Liver (tissue), 9 donors: Measurements from ENCODE around the gene DHX35. TPM values are rescaled to one million over a fixed set of nuclear protein-coding genes. Genes with fewer than 3 reads are reported as not detected.

Experiments used
- DNase-seq: peaks from one replicate; pipeline ENCODE4 v3.0.0-alpha.2; 2017; ENCODE audit warnings: low spot score
- H3K27ac ChIP-seq, 2 donors: one replicate each; pipeline ENCODE4 v1.7.0; 2013; ENCODE audit warnings: inconsistent platforms in 2 of 2, low read length in 2 of 2, control low read depth in 1 of 2, low read depth in 1 of 2, mild to moderate bottlenecking in 1 of 2
- H3K27me3 ChIP-seq, 4 donors: one replicate each; pipeline versions ENCODE4 v1.6.1 to v1.7.0; 2013; ENCODE audit warnings: low read length in 3 of 4, inconsistent platforms in 1 of 4, mild to moderate bottlenecking in 1 of 4, moderate library complexity in 1 of 4; ENCODE audit not compliant: control insufficient read depth in 4 of 4, insufficient read depth in 4 of 4
- H3K36me3 ChIP-seq, 4 donors: one replicate each; pipeline versions ENCODE4 v1.6.1 to v1.7.0; 2013; ENCODE audit warnings: low read length in 3 of 4, mild to moderate bottlenecking in 3 of 4, low read depth in 1 of 4, moderate library complexity in 1 of 4; ENCODE audit not compliant: control insufficient read depth in 4 of 4, insufficient read depth in 3 of 4
- H3K4me1 ChIP-seq, 4 donors: one replicate each; pipeline versions ENCODE4 v1.6.1 to v1.7.0; 2013; ENCODE audit warnings: low read length in 3 of 4, mild to moderate bottlenecking in 3 of 4, moderate library complexity in 1 of 4; ENCODE audit not compliant: control insufficient read depth in 4 of 4, insufficient read depth in 4 of 4
- H3K4me3 ChIP-seq, 3 donors: one replicate each; pipeline versions ENCODE4 v1.6.1 to v1.7.0; 2013; ENCODE audit warnings: low read length in 3 of 3, control low read depth in 1 of 3, low read depth in 1 of 3, mild to moderate bottlenecking in 1 of 3
- H3K9ac ChIP-seq, 2 donors: one replicate each; pipeline ENCODE4 v1.7.0; 2013; ENCODE audit warnings: low read length in 2 of 2, mild to moderate bottlenecking in 2 of 2, moderate library complexity in 2 of 2, control low read depth in 1 of 2, low read depth in 1 of 2
- H3K9me3 ChIP-seq, 4 donors: one replicate each; pipeline versions ENCODE4 v1.6.1 to v1.7.0; 2013; ENCODE audit warnings: low read length in 3 of 4; ENCODE audit not compliant: control insufficient read depth in 4 of 4
- ATF3 ChIP-seq: IDR thresholded peaks from 2 replicates; pipeline ENCODE4 v1.6.1; 2016; ENCODE audit warnings: antibody characterized with exemption
- EGR1 ChIP-seq, 2 donors: IDR thresholded peaks; 2 replicates each; pipeline ENCODE4 v1.6.1; 2016 to 2018; ENCODE audit warnings: antibody characterized with exemption in 2 of 2, low read depth in 2 of 2
- FOXA1 ChIP-seq: IDR thresholded peaks from 2 replicates; pipeline ENCODE4 v1.6.1; 2016; ENCODE audit warnings: antibody characterized with exemption
- FOXA2 ChIP-seq: IDR thresholded peaks from 2 replicates; pipeline ENCODE4 v1.6.1; 2016; ENCODE audit warnings: antibody characterized with exemption
- GABPA ChIP-seq, 2 donors: IDR thresholded peaks in 1 of 2; conservative IDR thresholded peaks in 1 of 2; 2 replicates each; pipeline ENCODE4 v1.6.1; 2016; ENCODE audit warnings: antibody characterized with exemption in 2 of 2, mild to moderate bottlenecking in 1 of 2, moderate library complexity in 1 of 2
- HNF4A ChIP-seq, 2 donors: conservative IDR thresholded peaks; 2 replicates each; pipeline ENCODE4 v1.6.1; 2016; ENCODE audit warnings: antibody characterized with exemption in 2 of 2, mild to moderate bottlenecking in 2 of 2
- HNF4G ChIP-seq: IDR thresholded peaks from 2 replicates; pipeline ENCODE4 v1.6.1; 2016; ENCODE audit warnings: antibody characterized with exemption
- MAX ChIP-seq: IDR thresholded peaks from 2 replicates; pipeline ENCODE4 v1.6.1; 2016; ENCODE audit warnings: antibody characterized with exemption
- NR2F2 ChIP-seq: IDR thresholded peaks from 2 replicates; pipeline ENCODE4 v1.6.1; 2016; ENCODE audit warnings: antibody characterized with exemption
- RAD21 ChIP-seq, 2 donors: IDR thresholded peaks; 2 replicates each; pipeline ENCODE4 v1.6.1; 2016; ENCODE audit warnings: antibody characterized with exemption in 2 of 2, mild to moderate bottlenecking in 2 of 2
- RXRA ChIP-seq, 2 donors: IDR thresholded peaks; 2 replicates each; pipeline ENCODE4 v1.6.1; 2017 to 2018; ENCODE audit warnings: antibody characterized with exemption in 2 of 2, mild to moderate bottlenecking in 1 of 2
- SP1 ChIP-seq: IDR thresholded peaks from 2 replicates; pipeline ENCODE4 v1.6.1; 2018; ENCODE audit warnings: antibody characterized with exemption, mild to moderate bottlenecking
- TAF1 ChIP-seq: conservative IDR thresholded peaks from 2 replicates; pipeline ENCODE4 v1.6.1; 2016; ENCODE audit warnings: antibody characterized with exemption, mild to moderate bottlenecking
- YY1 ChIP-seq: IDR thresholded peaks from 2 replicates; pipeline ENCODE4 v1.6.1; 2016; ENCODE audit warnings: antibody characterized with exemption, mild to moderate bottlenecking
- WGBS: extraction: QIAGEN DNeasy Blood & Tissue Kit; methylation state at CpG from one replicate; pipeline ENCODE4 v1.1.7; 2013; 5-methylcytosine and 5-hydroxymethylcytosine counted together
- polyA plus RNA-seq, 2 donors: library from polyadenylated mRNA; stranded (reverse) in 1 of 2; unstranded in 1 of 2; fragments of 200-250 nt in 1 of 2; fragments of >200 nt in 1 of 2; fragmentation: Nextera tagmentation in 1 of 2; extraction: Ambion mirVana in 1 of 2; gene quantifications; one replicate each; pipeline versions ENCODE4 v1.2.1 to v1.2.3, GENCODE V29; 2013 to 2015
- total RNA-seq, 2 donors: library from RNA; depleted of rRNA; stranded (reverse); fragments of >200 nt; gene quantifications; one replicate each; pipeline ENCODE4 v1.2.3, GENCODE V29; 2014
- TF ChIP-seq, protein P1 (sequence below): fragments of 150-350 bp; IDR thresholded peaks from 2 replicates; pipeline ENCODE4 v1.5.1; 2017; ENCODE audit warnings: improper control_type of control experiment, low read depth, low read length; ENCODE audit not compliant: missing input control
- TF ChIP-seq, protein P2 (sequence below): IDR thresholded peaks from 2 replicates; pipeline ENCODE4 v1.6.1; 2016; ENCODE audit warnings: antibody characterized with exemption, mild to moderate bottlenecking
- donor health status: healthy.
- donor health status: healthy.
- donor health status: healthy.
- donor health status: healthy.
- donor health status: healthy.

DHX35 gene
- total and polyA plus RNA-seq, 4 donors = 2.7 to 10.6 (median 4.8) TPM

GRCh38 chr20:39044501-39044900, 82.4 kb downstream of the DHX35 start (continued):
- TF ChIP-seq, protein P1, sequence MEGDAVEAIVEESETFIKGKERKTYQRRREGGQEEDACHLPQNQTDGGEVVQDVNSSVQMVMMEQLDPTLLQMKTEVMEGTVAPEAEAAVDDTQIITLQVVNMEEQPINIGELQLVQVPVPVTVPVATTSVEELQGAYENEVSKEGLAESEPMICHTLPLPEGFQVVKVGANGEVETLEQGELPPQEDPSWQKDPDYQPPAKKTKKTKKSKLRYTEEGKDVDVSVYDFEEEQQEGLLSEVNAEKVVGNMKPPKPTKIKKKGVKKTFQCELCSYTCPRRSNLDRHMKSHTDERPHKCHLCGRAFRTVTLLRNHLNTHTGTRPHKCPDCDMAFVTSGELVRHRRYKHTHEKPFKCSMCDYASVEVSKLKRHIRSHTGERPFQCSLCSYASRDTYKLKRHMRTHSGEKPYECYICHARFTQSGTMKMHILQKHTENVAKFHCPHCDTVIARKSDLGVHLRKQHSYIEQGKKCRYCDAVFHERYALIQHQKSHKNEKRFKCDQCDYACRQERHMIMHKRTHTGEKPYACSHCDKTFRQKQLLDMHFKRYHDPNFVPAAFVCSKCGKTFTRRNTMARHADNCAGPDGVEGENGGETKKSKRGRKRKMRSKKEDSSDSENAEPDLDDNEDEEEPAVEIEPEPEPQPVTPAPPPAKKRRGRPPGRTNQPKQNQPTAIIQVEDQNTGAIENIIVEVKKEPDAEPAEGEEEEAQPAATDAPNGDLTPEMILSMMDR = no peak
- no peak for TF ChIP-seq RXRA (IDR thresholded peaks at IDR 0.05)
- no peak for TF ChIP-seq GABPA (IDR thresholded peaks at IDR 0.05 in 1 of 2, conservative IDR thresholded peaks at IDR 0.05 in 1 of 2)
- no peak for TF ChIP-seq TAF1
- TF ChIP-seq HNF4A (conservative IDR thresholded peaks at IDR 0.05) = no peak
- TF ChIP-seq EGR1 (IDR thresholded peaks at IDR 0.05; ENCODE audit: low read depth in 2 of 2) = no peak
- TF ChIP-seq ATF3 = no peak
- no peak for TF ChIP-seq NR2F2

- Histone ChIP-seq H3K36me3 (peaks cover 2 to 15% (median 5%) of the 10 kb centered on the region in 4 donors), H3K4me3 (no peak overlapping the region), H3K9me3 (no peaks in the 10 kb centered on the region), H3K27me3 (no peaks in the 10 kb centered on the region), H3K27ac (no peak overlapping the region), H3K9ac (no peak overlapping the region), H3K4me1 (peaks cover 0 to 12% (median 5%) of the 10 kb centered on the region in 4 donors)
- 88% methylated on average over 8 of the region's 8 CpGs for WGBS
- DNase-seq = no peak
- no peak for TF ChIP-seq TAF1
- TF ChIP-seq, protein P2, sequence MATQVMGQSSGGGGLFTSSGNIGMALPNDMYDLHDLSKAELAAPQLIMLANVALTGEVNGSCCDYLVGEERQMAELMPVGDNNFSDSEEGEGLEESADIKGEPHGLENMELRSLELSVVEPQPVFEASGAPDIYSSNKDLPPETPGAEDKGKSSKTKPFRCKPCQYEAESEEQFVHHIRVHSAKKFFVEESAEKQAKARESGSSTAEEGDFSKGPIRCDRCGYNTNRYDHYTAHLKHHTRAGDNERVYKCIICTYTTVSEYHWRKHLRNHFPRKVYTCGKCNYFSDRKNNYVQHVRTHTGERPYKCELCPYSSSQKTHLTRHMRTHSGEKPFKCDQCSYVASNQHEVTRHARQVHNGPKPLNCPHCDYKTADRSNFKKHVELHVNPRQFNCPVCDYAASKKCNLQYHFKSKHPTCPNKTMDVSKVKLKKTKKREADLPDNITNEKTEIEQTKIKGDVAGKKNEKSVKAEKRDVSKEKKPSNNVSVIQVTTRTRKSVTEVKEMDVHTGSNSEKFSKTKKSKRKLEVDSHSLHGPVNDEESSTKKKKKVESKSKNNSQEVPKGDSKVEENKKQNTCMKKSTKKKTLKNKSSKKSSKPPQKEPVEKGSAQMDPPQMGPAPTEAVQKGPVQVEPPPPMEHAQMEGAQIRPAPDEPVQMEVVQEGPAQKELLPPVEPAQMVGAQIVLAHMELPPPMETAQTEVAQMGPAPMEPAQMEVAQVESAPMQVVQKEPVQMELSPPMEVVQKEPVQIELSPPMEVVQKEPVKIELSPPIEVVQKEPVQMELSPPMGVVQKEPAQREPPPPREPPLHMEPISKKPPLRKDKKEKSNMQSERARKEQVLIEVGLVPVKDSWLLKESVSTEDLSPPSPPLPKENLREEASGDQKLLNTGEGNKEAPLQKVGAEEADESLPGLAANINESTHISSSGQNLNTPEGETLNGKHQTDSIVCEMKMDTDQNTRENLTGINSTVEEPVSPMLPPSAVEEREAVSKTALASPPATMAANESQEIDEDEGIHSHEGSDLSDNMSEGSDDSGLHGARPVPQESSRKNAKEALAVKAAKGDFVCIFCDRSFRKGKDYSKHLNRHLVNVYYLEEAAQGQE = no peak
- no peak for TF ChIP-seq FOXA2
- TF ChIP-seq ATF3 = no peak
- no peak for TF ChIP-seq HNF4A (conservative IDR thresholded peaks at IDR 0.05)
- no peak for TF ChIP-seq MAX
- TF ChIP-seq SP1 = no peak
- no peak for TF ChIP-seq GABPA (IDR thresholded peaks at IDR 0.05 in 1 of 2, conservative IDR thresholded peaks at IDR 0.05 in 1 of 2)
- TF ChIP-seq HNF4G = no peak
- no peak for TF ChIP-seq FOXA1
- TF ChIP-seq RAD21 (IDR thresholded peaks at IDR 0.05) = no peak
- no peak for TF ChIP-seq NR2F2
- no peak for TF ChIP-seq YY1
- TF ChIP-seq, protein P1 = no peak
- no peak for TF ChIP-seq RXRA (IDR thresholded peaks at IDR 0.05)
- TF ChIP-seq EGR1 (IDR thresholded peaks at IDR 0.05; ENCODE audit: low read depth in 2 of 2) = no peak
Observed at GRCh38 chr20:39045676-39046075, 83.5 kb downstream of the DHX35 start.
